Tibial nerve (tissue), 3 donors: ENCODE results near the gene GDA.

Source experiments
- CTCF ChIP-seq, 5 experiments: fragments of 200-600 bp in 3 of 5; fragments of 450-650 bp in 2 of 5; sonication (generic) in 3 of 5; IDR thresholded peaks; one replicate each; pipeline ENCODE4 v1.5.1; 2016 to 2019; ENCODE audit warnings: antibody characterized with exemption in 5 of 5, mild to moderate bottlenecking in 3 of 5, moderate library complexity in 2 of 5
- POLR2A ChIP-seq, 2 donors: fragments of 450-650 bp; IDR thresholded peaks; one replicate each; pipeline ENCODE4 v1.6.1; 2017; ENCODE audit warnings: antibody characterized with exemption in 2 of 2, mild to moderate bottlenecking in 2 of 2, moderate library complexity in 2 of 2

DNA sequence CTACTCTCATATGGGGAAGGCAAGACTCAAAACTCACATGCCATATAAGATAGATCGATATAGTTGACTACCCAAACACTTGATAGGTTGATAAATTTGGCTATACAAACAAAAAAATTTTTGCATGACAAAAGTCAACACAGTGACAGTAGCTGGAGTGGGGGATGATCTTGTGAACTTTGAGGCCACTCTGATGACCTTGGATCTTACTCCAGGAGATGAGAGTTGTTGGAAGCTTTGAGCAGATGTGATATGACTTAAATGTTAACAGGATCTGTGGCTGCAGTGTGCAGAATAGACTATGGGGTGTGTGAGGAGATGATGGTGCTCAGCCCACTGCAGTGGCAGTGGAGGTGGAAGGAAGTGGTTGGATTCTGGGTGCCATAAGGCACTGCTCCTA lies 114.3 kb downstream of the GDA start:
- TF ChIP-seq POLR2A (IDR thresholded peaks at IDR 0.05) = no peak
- TF ChIP-seq CTCF (IDR thresholded peaks at IDR 0.05) = no peak
